ENCODE results near the gene TEN1. TPM values are rescaled to one million over a fixed set of nuclear protein-coding genes. Genes with fewer than 3 reads are reported as not detected.

The TEN1 gene
- total and polyA plus RNA-seq, 7 donors: 3.4 to 21.1 (median 8.8) TPM

- intact Hi-C loops (cut with DNase I): no loop called here
- peak in 1 of 2 donors; percentile 49 for DNase-seq
Measured at GRCh38 chr17:75996665-75997590, 17.9 kb downstream of the TEN1 start.

GRCh38 chr17:75998327-75998795 is 19.3 kb downstream of the TEN1 start:
- H3K4me1 ChIP-seq: no peaks in the 10 kb centered on the region
- peaks cover 0 to 13% of the 10 kb centered on the region in 2 donors for H3K36me3 ChIP-seq (ENCODE audit: insufficient read depth in 1 of 2, low read depth in 1 of 2)
- intact Hi-C loops (cut with DNase I): no loop called here
- H3K4me3 ChIP-seq: no peak overlapping the region
- WGBS, 3 donors: 96 to 97% (median 96%) methylated on average over 9 of the region's 9 CpGs
- ATAC-seq: no peak
- TF ChIP-seq CTCF (IDR thresholded peaks at IDR 0.05): no peak
- H3K27me3 ChIP-seq (ENCODE audit: insufficient read depth in 3 of 3, low read length in 2 of 3): no peaks in the 10 kb centered on the region
- no peak overlapping the region for H3K27ac ChIP-seq
- DNase-seq: peak in 1 of 2 donors; percentile 7
- no peaks in the 10 kb centered on the region for H3K9me3 ChIP-seq

More at GRCh38 chr17:75996665-75997590, 17.9 kb downstream of the TEN1 start:
- Histone ChIP-seq H3K4me3 (no peak overlapping the region), H3K27me3 (ENCODE audit: insufficient read depth in 3 of 3, low read length in 2 of 3) (no peaks in the 10 kb centered on the region), H3K4me1 (no peaks in the 10 kb centered on the region), H3K36me3 (ENCODE audit: insufficient read depth in 1 of 2, low read depth in 1 of 2) (peaks cover 0 to 24% of the 10 kb centered on the region in 2 donors), H3K9me3 (no peaks in the 10 kb centered on the region), H3K27ac (no peak overlapping the region)
- peak in 1 of 4 donors; percentile 24 for ATAC-seq
- TF ChIP-seq CTCF (IDR thresholded peaks at IDR 0.05): no peak
- 56 to 60% (median 59%) methylated on average over 18 of the region's 18 CpGs for WGBS, 3 donors

GRCh38 chr17:76000016-76000754 is 21.1 kb downstream of the TEN1 start:
- no peaks in the 10 kb centered on the region for H3K4me1 ChIP-seq
- peaks cover 0 to 4% of the 10 kb centered on the region in 2 donors for H3K36me3 ChIP-seq (ENCODE audit: insufficient read depth in 1 of 2, low read depth in 1 of 2)
- H3K27ac ChIP-seq: no peak overlapping the region
- intact Hi-C loops (cut with DNase I): no loop called here
- WGBS, 3 donors: 73 to 75% (median 75%) methylated on average over 31 of the region's 31 CpGs
- no peaks in the 10 kb centered on the region for H3K9me3 ChIP-seq
- no peak overlapping the region for H3K4me3 ChIP-seq
- H3K27me3 ChIP-seq (ENCODE audit: insufficient read depth in 3 of 3, low read length in 2 of 3): no peaks in the 10 kb centered on the region
- TF ChIP-seq CTCF (IDR thresholded peaks at IDR 0.05): peak; percentile 43
- peak in 1 of 4 donors; percentile 38 for ATAC-seq
- DNase-seq: peak in 1 of 2 donors; percentile 58

- Histone ChIP-seq H3K4me3 (no peak within 1 kb of the TSS), H3K27ac (no peak within 1 kb of the TSS), H3K27me3 (ENCODE audit: insufficient read depth in 3 of 3, low read length in 2 of 3) (no peaks in the 10 kb centered on the region), H3K36me3 (ENCODE audit: insufficient read depth in 1 of 2, low read depth in 1 of 2) (peaks cover 0 to 4% of the 10 kb centered on the region in 2 donors), H3K9me3 (no peaks in the 10 kb centered on the region), H3K4me1 (no peaks in the 10 kb centered on the region)
- intact Hi-C loops (cut with DNase I): no loop called here
- ATAC-seq (peak in 1 of 4 donors; percentile 19), DNase-seq (peak in 1 of 2 donors; percentile 43)
- WGBS, 3 donors: 84 to 90% (median 87%) methylated on average over 18 to 21 of the region's 21 CpGs
- TF ChIP-seq CTCF (IDR thresholded peaks at IDR 0.05): peak; percentile 1
Measured at GRCh38 chr17:76000755-76001521, 21.9 kb downstream of the TEN1 start, which contains the start of gene CDK3. TSS of gene CDK3 (plus strand) at chr17:76000855. CDS start at chr17:76001426, 571 bp downstream.

All from psoas muscle (tissue), 8 donors.